DLD1 (cell line): Measurements from ENCODE around the gene ALLC.
"Not testable (repeated sequence)": the region's sequence is repeated elsewhere in the genome, so short reads cannot be mapped to it uniquely, and the experiment has no call there.

ENCODE experiments used
- in situ Hi-C: cut with HindIII; loops from 2 replicates; pipeline ENCODE4 v1.10.0; 2017; ENCODE audit warnings: low sequenced_read_pairs

Gene ALLC

DNA sequence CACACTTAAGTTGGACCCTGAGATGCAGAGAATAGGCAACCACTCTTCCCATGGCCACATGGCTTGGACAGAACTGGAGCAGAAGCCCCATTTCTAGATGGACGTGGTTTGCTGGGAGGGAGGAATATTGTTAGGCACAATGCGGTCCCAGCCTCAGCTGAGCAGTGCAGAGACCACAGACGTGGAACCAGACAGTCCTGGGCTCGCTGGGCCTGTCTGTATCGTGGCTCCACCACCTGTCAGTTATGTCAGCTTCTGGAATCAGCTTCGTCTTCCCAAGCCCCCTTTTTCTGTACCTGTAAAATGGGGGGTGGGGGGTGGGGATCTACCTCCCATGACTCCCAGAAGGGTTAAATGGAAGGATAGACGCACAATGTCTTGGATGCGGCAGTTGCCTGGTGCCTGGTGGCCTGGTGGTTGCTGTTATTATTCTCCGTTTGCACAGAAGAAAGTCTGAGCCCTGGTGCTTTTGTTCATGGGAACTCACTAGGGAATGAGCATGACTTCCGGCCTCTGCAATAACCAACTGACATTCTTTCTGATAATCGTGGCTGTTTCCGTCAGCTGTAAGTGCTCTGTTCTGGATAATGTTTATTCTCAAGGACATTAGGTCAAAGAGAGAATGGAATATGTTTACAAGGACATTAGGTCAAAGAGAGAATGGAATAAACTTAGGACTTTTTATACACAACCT, 31.7 kb upstream of the ALLC start:
- in situ Hi-C loops = no loop called here

DNA sequence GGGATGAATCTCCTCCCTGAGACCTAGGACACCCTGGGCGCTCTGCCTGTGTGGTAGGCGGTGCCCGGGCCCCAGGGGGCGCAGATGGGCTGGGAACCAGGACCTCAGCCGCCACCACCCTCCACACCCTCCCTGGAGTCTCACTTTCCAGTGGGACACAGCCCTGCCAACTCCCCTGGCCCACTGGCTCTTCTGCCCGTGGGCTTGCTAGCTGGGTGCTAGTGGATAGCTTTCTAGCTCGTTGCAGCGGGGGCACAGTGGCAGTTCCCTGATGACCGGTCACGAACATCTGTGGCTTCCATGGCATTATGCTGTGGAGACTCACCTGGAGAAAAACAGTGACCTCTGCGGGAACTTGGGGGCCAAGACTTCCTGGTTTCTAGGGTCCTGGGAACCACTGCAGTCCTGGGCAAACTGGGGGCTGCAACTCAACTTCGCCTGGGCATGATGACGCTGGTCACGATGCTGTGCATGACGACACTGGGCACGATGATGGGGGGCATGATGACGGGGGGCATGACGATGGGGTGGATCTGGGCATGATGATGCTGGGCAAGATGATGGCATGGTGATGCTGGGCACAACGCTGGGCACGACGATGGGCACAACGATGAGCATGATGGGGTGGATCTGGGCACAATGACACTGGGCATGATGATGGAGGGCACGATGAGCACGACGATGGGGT, 31.0 kb upstream of the ALLC start:
- in situ Hi-C loops = no loop called here

DNA sequence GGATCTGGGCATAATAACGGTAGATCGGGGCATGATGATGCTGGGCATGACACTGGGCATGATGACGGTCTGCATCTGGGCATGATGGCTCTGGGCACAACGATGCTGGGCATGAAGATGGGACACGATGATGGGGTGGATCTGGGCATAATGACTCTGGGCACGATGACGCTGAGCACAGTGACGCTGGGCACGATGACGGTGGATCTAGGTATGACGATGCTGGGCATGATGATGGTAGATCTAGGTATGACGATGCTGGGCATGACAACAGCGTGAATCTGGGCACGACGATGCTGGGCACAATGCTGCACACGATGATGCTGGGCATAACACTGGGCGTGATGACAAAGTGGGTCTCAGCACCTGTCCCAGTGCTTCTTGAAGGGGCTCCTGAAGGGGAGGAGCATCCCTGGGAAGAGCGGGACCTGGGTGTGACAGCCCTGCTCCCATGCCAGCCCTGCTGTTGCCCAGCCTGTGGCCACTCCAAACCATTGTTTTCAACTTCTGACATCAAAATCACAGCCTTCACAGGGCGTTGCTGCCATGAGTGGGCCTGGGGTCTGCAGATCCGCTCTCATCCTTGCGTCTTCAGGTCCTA, 30.4 kb upstream of the ALLC start:
- in situ Hi-C loops = no loop called here

DNA sequence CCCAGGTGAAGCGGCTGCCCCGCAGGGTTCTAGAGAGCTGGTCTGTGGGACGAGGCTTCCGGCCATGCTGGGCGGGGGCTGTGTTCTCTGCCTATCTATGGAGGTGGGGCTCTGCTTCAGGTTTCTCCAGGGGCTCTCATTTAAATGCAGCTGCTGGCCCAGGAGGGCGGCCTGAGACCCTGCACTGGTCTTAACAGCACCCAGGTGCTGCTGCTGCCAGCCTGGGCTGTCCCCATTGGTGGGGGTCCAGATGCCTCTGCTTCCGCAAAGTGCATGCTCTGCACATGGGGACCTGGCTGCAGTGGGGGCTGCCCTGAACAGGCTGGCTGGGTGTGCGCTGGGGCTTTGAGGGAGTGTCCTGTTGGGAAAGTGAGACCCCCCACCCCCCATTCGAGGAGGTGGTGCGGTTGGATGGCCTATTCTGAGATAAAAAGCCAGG, 29.7 kb upstream of the ALLC start:
- in situ Hi-C loops = no loop called here

DNA sequence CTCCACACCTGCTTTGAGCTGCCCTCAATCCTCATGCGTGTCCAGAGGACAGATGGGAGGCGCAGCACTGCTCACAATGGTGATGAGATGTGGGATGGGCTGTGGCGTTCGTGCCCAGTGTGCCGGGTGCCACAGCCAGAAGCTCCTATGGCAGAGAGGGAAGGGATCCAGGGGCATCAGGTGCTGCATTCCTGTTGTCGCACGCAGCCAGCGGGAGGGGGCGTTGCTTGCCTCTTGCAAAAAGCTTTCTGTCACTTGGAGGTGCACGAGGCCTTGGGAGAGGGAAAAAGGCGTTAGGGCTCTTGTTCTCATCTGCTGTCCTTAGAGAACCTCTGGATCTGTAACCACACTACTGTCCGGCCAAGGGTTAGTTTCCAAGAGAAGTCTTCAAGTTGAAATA, 29.2 kb upstream of the ALLC start:
- in situ Hi-C loops = no loop called here

DNA sequence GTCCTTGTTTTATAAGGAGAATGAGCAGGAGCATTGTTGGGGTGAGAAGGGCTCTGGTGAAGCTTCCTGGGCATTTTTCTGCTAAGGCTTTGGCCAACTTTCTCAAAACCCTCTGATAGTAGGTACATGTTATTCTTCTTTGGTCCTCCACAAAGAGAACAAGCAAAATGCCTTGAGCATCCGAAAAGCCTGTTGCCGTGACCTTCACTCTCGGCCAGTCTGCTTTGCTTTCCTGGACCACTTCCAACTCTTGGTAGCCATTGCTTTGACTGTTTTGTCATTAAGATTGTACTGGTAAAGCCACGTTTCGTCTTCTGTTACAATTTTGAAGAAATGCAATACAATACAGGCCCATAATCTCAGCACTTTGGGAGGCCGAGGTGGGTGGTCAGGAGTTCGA, 27.4 kb upstream of the ALLC start:
- in situ Hi-C loops = no loop called here

DNA sequence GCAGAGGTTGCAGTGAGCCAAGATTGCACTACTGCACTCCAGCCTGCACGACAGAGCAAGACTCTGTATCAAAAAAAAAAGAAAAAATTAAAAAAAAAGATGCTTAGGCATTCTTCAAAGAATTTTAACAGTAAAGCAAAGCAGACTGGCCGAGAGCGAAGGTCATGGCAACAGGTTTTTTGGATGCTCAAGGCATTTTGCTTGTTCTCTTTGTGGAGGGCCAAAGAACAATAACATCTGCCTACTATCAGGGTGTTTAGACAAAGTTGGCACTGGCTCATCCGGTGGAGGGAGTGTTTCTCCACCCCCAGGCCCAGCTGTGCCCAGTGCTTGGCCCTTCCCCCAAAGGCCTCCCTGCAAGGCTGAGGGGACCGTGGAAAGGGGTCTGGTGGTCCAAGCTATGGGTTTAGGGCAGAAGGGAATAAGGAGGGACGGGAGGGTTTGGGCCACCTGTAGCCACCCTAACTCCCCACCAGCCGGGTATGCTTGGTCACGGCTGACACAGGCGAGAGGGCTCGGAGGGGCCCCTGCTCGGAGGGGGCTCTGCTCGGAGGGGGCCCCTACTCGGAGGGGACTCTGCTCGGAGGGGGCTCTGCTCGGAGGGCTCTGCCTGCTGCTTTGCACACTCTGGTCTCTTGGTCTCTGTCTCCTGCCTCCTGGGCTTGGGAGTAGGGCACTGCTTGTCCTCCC, 26.7 kb upstream of the ALLC start:
- in situ Hi-C loops = no loop called here

DNA sequence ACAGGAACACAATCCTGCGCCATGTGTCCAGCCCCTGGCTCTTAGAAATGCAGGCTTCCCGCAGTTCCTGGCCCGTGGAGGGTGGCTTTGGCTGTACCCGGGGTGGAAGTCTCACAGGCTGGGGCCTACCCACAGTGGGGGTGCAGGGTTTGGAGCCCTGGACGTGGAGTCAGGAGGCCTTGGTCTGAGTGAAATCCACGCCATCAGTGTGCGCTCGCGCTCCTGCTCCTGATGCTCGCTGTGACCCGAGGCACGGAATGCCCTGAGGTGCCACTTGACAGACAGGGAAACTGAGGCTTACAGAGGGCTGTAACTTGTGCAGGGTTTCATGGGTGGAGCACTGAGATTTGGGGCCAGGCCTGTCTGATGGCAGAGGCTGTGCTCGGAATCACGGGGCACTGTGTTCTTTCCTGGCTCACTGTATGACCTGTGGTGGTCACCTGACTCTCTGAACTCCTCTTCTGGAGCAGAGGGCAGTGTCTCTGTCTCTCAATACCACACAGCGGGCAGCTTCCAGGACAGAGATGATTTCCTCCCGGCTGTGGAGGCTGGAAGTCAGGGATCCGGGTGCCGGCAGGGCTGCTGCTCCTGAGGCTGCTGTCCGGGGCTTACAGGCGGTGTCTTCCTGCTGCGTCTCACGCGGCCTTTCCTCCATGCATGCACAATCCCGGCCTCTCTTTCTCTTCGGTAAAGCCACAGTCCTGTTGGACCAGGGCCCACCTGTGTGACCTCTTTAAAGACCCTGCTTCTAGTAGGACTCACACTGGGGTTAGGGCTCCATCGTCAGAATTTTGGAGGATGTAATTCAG, 25.9 kb upstream of the ALLC start:
- in situ Hi-C loops = no loop called here

DNA sequence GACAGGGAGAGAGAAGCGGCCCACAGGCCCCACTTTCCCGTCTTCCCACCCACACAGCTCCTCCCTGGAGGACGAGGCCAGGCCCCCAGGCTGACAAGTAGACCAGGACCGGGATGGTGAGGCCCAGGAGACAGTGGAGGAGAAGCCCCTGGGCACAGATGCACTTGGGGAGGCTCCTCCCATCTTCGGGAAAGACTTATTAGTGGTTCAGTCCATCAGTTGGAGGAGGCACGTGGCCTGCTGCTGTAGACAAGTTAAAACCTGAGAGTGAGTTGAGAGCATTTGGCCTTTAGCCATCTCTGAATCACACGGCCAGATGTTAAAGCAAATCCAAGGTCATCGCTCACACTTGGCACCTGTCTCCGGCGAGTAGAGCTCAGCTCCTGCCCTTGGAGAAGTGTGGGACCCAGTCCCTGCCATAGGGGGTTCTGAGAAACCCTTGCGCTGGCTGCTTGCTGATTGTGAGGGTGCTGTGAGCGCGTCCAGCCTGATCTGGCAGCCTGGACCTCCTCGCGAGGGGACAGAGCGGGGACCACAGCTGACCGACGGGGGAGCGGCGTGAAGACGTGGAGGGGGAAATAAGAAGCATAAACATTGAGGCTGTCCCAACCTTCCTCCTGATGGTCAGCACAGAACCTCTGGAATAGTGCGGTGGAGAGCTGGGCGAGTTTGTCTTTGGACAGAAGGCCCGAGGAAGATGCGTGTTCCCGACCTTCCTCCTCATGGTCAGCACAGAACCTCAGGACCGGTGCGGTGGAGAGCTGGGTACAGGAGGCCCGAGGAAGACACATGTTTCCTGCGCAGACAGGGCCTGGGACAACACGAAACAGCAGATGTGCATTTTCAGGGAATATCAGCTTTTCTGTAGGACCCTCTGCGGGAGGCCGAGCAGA, 24.7 kb upstream of the ALLC start:
- in situ Hi-C loops = no loop called here

DNA sequence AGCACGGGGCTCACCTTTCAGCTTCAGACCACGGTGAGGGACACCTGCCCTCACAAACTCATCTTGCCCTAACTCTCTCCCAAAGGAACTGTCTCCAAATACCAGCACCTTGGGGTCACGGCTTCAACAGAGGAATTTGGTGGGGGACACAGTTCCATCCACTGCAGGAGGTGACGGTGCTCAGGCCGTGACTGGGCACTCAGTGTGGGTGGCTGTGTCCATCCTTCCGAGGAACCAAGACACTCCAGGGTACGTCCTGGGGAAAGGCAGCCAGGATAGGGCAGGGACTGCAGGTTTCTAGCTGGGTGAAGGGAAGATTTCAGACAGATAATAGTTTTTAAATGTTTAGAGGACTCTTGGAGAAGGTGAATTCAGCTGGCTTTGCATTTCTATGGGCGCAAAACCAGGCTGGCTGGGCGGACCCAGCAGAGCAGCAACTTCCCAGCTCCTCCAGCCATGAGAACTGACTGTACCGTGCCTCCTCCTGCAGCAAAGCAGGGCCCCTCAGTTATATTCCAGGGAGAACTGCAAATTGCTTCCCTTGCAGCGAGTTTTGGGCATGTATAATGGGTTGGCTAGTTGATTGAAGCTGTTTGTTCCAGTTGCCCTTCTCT, 23.9 kb upstream of the ALLC start:
- in situ Hi-C loops = no loop called here

DNA sequence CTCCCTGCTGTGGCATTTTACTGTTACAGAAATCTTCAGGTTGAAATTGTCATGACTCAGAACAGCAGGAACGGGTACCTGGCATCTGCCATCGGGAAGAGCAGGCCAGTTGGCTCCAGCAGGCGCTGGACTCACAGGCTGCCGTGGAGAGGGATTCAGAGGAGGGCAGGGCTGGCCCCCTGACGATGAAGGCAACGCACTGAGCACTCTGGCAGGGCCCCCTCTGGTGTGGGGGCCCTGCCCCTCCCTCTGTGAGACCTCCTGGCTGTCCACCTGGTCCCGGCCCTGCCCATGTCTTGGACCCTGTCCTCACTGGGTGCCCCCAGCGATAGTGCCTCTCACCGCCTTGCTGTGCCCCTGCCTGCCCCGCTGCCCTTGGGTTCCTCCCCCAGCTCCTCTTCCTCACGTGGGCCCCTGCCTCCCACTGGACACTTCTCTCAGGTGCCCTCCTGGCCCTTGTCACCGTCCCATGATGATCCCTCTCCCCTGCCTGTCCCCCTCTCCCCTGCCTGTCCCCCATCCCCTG, 23.3 kb upstream of the ALLC start:
- in situ Hi-C loops = no loop called here

DNA sequence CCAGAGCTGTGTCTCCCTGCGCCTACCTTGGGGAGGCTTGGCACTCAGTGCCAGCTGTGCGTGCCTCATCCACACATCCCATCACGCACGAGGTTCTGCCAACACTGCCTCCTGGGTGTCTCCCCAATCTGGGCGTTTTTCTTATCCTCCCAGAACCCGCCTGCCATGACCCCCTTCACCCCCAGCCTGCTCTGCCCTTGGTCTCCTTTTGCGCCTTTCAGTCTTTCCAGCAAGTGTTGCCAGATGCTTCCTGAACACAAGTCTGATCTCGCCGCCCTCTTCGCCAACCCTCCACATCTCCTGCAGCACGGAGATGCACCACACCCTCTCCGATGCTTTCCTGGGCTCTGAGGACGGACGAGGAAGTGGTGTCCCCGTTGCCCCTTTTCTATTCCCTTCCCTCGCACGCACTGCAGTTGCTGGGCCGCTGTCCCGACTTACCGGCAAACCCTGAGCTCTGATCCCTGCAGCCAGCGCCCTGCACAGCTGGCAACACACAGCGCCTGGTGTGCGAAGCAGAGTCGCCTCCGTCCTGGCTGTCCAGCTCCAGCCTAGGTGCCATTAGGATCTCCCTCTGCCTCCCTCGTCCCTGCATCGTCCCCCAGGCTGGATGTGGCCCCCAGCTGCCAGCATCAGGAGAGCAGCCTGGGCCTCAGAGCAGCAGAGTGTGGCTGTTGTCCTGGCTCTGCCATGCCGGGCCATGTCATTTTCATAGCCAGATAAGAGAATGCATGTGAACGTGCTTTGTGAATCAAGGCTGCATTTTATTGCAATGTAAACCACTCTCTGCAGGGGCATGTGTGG, 22.6 kb upstream of the ALLC start:
- in situ Hi-C loops = no loop called here

DNA sequence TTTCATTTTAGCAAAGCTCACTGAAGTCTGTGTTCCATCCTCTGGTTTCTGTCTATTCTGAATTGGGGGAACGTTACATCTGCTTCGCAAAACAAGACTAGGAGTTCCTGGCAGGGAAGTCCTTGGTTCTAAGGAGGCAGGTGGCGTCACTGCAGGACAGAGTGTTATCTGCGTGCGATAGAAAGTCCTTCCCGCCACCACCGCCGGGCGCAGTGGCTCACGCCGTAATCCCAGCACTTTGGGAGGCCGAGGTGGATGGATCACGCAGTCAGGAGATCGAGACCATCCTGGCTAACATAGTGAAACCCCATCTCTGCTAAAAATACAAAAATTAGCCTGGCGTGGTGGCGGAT, 22.0 kb upstream of the ALLC start:
- in situ Hi-C loops = not testable (repeated sequence)

DNA sequence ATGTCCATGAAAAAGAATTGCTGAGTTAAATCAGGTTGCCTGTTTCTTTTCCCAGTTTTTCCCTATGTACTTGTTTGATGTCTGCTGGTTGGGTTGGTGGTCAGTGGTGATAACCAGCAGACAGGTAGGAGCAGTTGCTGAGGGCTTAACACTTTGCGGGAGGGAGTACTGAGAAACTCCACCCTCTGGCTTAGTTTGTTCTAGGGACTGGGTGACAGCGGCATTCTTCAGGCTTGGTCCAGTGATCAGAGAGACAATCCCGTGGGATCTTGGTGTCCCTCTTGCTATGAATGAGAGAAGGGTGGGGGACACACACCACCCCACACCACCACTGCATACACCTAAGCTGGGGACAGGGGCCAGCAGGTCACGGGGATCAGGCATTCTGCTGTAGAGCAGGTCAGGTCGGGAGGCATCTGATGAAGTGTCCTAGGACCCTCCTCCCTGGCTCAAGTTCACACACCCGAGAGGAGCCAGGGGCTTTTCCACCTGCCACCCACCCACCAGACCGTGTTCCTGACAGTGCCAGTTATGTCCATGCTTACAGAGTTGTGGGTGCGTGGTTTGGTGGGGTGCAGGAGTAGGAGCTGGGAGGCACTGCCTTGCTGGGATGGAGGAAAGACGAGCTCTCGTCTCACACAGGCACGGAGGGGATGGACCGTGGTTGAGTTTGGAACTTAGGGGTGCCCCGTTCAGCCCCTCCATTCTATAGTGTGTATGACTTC, 21.3 kb upstream of the ALLC start:
- in situ Hi-C loops = no loop called here

DNA sequence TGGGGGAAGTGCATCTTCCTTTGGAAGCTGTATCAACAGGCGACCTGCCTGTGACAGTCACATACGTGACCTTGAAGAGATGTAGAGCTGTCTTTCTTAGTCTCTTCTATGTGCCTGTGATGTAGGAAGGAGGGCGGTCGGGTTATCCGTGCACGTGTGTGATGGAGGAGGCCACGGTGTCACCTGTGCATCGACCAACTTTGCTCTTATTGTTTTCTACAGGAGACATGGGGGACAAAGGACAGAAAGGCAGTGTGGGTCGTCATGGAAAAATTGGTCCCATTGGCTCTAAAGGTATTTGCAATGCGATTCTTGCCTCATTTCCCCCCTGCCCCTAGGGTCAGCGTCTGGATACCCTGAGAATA, 20.7 kb upstream of the ALLC start:
- in situ Hi-C loops = no loop called here

DNA sequence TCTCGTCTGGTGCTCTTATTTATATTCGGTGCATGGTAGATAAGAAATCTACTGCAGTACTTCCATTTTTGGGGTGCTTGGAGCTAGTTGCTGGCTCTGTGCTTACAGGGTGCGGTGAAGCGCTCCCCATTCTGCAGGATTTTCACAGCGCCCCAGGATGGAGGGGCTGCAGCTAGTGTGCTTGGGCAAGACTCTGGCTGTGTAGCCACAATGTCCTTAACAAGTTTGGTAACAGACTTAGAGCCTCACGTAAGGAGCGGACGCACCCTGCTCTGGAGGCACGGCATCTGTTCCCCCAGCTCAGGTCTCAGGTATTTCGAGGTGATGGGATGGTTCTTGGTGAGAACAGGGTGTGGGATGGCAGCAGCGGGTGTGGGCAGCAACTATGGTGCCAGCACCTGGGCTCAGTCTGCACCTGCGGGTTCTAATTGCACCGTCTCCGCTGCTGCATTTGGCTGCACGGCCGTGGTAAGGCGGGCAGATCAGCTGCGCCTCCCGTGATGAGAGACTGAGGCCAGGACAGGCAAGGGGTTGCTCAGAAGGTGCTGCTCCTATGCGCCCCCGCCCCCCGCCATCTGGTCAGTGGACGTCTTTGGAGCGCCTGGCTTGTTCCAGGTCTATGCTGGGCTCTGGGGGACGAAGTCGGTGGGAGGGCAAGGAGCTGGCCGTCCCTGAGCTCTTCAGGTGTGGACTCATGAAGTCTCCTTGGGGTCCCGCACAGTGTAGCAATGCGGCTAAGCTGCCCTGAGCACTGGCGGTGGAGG, 20.1 kb upstream of the ALLC start:
- in situ Hi-C loops = no loop called here

DNA sequence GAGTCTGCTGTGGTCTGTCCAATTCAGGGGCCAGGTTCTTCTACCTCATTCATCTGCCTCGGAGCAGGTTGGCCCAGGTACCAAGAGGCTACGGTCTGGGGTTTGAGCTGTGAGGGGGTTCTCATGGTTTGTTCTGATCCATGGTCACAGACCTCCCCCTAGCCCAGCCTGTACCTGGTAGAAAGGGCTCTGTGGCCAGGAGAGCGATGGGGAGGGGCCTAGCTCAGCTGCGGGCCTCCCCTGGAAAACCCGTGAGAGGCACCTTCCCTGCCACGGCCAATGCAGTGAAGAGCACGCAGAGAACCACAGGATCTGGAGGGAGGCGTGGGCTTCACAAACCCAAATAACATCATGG, 19.6 kb upstream of the ALLC start:
- in situ Hi-C loops = no loop called here
